ENCODE data around the gene ANKRD60.

The ANKRD60 gene

DNA sequence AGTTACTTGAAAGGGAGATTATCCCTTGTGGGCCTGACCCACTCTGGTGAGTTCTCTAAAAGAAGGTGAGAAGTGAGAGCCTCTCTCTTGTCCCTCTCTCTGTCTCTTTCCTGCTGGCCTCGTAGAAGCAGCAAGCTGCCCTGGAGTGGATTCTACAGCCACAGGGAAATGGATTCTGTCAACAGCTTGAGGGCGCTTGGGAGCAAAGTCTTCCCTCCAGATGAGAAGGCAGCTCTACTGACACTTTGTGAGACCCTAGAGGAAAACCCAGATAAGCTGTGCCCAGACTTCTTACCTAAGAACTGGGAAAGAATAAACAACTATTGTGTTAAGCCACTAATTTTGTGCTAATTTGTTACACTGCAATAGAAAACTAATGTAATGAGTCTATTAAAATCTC is 39.9 kb downstream of the ANKRD60 start:
- no peak for DNase-seq

DNA sequence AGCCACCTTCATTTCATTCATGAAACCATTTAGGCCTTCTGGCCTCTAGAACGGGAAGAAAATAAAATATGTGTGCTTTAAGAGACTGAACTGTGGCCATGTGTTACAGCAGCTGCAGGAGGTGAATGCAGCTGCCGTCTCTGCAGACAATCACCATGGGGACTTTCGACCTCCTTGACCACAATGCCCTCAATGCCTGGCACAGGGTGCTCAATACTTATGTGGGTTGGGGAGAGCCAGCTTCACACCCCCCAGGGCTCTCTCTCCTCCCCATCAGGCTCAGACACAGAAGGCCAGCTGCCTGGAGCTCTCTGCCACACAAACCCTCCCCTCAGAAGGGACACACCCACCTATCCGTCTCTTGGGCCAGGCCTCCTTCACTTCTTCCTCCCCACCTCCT is 43.5 kb downstream of the ANKRD60 start:
- DNase-seq, result no peak

DNA sequence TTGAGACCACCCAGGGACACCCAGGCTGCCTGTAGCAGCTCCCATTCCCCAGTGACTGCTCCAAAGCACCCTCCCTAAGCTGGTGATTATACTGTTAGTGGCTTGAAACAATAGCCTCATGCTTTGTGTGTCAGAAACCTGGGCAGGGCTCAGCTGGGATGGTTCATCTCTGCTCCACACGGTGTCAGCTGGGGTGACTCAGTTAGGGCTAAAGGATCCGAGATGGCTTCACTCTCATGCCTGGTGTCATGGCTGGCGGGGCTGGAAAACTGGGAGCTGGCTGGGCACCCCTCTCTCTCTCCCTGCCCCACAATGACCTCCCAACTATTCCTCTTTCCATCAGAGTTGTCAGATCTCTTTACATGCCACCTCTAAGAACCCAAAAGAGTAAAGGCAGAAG is 44.4 kb downstream of the ANKRD60 start:
- no peak for DNase-seq

DNA sequence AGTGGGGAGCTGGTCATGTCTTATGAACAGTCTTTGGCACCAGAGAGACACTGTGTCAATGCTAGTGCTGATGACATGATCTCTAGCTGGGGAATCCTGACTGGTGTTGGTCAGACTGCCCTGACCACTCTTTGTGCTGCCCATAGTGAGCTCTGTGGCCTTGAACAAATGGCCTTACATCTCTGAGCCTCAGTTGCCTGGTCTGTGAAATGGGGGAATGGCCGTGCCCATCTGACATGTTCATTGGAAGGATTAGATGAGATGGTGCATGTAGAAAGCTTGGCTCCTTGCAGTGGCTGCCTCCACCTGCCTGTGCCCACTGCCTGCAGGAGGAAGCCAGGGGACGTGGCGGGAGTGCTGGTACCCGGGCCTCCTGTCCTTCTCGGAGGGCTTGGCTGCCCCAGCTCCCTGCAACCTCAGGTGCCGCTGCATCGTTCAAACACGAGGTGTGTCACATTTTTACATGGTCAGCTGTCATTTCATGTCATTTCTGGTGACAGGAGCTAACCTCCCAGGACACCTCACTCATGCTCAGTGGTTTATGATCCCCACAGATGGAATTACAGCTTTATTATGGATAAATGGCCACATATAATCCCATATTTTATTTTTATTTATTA is 45.8 kb downstream of the ANKRD60 start:
- no peak for DNase-seq

DNA sequence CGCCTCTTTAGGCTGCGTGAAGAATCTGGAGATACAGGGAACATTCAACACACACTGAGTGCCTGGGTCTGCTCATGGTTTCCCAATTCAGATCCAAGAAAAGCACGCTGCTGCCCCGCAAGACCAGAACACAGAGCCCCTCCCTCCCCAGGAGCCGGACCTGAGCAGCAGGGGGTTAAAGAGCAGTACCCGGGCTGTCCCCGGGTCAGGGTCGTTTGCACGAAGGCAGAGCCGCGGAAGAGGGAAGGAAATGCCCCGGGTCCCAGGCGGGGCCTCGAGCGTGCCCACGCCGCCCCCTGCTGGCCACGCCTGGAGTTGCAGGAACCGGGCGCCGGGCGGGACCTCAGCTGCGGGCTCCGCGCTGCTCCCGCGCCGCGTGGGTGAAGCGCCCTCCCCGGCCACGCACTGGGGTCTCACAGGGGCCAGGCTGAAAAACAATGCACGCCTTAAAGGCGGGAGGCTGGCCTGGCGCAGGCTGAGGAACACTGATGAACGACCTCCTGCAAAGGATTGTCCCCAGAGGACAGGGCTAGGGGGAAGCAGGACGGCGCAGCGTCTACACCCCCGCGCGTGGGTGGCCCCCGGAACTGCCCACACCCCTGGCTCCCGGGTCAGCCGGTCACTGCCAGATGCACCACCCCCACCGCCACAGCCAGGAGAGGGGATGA is 48.9 kb downstream of the ANKRD60 start:
- DNase-seq, result peak; percentile 73

DNA sequence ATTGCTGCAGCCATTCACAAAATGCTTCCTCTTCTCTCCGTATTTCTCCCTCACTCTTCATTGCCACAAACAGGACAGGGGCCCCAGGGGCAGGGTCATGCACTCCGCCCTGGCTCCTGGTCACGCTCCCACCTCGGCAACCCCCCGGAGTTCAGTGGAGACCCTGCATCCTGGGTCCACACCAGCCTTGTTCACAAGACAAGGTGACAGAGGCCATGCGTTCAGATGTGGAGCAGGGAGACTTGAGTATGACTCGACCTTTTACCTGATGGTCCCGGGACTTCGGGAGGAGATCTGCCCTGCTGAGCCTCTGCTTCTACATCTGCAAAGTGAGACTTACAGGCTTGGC is 49.4 kb downstream of the ANKRD60 start:
- no peak for DNase-seq

DNA sequence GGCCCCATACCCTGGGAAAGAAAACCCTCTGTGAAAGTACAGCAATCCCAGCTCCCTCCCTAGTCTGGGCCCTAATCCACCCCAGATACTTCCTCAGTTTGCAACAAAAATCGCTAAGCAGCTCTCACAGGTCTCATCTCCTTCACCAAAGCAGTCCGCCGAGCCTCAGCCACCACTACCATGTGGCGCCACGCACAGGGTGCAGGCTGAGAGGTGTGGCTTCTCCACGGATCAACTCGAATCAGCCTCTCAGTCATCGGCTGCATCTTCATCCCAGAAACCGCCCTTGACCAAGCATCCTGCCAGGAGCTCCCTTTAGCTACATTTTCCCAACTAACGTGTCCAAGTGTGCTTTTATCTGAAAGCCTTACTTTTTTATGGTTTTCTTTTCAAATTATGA is 50.7 kb downstream of the ANKRD60 start:
- no peak for DNase-seq

DNA sequence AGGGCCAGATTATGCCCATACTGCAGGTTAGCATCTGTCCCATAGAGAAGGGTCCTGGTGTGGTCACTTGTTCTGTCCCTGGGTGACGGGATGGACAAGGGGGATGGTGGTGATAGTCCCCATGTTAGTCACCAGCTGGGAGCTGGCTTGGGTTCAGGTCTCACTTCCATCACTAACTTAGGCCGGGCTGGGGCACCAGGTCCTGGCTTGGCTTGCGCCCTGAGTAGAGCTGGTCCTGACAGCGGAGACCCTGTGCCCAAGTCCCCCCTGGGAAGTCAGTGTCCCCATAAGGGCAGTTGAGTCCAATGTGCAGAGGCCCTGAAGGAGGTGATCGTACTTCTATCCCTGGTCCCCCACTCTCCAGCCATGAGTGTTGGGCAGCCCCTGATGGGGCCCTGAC is 52.6 kb downstream of the ANKRD60 start:
- DNase-seq, result no peak

DNA sequence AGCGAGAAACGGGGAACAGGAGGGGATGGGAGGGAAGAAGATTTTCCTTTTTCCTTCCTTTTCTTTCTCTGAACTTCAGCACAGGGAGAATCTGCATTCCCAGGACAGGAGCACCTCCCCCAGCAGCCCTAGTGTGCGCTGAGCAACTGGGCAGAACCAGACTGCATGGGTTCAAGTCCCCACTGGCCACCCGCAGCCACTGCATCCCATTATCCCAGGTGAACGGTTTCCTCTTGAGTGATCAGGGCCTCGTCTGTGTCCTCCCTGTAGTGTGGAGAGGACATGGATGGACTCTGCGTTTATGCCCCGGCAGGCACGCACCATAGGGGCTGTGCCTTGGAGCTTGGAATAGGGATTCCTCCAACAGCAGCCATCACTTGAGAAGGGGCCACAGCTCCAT is 53.0 kb downstream of the ANKRD60 start:
- DNase-seq, result no peak

DNA sequence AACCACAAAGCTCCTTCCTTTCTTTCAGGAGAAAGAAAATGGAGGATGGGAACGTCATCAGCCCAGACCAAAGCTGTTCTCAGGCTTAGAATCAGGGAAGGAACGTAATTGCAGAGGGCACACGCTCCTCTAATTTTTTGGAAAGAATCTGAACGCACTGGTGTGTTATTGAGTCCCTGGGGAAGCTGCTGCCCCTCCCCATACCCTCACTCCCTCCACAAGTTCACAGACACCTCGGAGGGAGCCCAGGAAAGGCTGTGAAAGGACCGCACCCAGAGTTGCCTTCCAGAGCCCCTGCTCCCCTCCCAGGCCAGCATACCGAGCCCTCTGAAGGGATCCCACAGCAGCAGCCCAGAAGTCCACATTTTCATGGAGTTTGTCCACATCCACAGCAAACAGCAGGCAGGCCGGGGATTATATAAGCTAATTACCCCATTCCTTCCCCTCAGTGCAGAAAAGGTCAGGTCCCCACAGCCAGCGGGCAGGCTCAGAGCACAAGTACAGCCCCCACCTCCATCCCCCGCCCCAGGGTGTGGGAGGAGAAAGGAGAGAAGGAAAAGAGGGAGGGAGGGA is 53.7 kb downstream of the ANKRD60 start:
- no peak for DNase-seq

DNA sequence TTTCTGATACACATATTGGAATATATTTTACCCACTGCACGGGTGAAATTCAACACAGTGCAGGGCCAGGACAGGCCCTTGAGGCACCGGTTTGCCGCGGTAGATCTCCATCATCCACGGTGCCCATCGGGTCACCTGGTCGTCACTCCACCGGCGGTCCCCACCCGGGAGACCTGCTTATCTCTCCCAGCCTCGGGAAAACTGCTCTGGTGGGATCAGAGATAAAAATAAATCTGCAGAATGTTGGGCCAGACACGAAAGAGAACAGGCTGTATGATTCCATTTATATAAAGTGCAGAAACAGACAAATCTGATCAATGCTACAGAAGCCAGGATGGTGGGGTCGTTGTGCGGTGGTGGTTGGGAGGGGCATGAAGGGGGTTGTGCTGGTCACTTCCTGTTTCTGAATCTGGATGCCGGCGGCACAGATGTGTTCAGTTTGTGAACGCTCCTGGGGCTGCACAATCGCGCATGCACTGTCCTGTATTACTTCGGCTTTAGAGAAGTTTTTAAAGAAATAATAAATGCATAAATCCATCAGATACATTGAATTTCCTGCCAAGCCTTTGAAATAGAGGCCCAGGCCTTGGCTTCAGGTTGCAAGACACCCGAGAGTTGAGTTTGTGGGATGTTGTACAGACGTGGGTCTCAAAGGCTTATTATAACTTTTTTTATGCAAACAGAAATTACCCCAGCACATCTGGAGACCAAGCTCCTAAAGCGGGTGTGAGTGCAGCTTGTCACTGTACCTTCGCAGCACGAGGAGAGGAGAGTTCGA is 54.3 kb downstream of the ANKRD60 start:
- no peak for DNase-seq

DNA sequence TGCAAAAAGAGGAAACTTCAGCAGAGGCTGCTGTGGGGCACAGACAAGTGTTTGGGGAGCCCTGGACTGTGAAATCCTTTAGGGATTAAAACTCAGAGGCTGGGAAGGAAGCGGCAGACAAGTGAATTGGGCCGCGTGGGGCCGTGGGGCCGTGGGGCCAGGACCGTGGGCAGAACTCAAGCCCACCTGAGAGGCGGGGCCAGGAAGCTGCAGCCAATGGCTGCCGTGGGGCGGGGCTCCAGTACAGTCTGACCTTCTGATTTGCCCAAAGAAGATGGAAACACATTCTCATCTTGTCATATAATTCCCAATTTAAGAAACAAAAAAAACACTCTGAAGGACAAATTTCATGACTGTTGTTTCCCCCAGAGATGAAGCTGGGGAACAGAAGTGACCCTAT is 55.4 kb downstream of the ANKRD60 start:
- no peak for DNase-seq

DNA sequence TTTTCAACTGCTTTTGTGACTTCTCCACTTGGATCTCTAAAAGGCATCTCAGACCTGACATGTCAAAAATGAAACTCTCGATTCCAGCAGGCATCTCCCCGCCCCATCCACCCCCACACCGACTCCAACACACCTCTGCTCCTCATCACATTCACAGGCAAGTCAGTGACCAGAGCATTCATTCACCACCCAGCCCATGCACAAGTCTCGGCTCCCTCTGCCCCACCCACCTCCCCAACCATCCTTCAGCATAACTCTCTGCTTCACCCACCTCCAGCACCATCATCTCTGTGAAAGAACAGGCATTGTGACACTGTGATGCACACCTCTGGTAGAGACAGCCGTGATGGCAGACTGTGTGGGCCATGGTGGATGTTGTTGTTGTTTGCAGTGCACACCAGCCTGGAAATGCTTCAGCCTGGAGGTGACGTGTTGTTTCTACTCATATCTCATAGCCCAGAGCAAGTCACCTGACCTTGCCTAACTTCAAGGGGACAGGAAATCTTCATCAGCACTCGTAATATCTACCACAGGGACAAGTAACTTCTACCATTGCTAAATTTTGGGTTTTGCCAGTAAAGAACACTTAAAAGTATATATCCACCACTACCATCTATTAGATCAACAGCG is 56.5 kb downstream of the ANKRD60 start:
- DNase-seq, result no peak

DNA sequence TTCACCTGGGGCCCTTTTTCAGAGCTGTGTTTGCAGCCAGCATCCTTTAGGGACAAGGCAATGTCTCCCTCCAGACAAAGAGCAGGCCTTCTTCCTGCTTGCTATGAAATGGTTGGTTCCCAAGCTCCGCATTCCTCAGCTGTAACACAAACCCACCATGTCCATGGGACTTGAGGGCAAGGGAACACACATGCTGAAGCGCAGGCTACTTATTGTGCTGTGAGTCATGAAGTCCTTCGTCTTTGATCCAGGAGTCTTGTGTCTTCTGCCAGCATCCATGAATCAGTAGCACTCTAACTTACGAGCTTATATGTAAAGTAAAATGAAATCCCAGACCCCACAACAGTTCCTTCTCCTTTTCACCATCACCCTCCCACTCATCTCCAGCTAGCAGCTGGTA is 59.0 kb downstream of the ANKRD60 start:
- DNase-seq, result no peak

DNA sequence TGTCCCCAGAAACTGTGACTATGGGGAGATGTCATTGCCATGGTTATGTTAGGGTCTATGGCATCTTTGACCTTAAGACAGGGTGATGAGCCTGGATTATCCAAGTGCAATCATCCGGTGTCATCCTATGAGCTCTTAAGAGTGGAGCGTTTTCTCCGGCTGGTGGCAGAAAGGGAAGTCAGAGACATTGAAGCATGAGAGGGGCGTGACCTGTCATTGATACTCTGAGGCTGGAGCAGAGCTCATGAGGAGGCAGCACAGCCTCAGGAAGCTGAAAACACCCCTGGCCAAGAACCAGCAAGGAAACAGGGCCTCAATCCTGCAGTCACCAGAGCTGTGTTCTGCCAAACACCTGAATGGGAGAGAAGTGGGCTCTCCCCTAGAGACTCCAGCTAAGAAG is 59.6 kb downstream of the ANKRD60 start:
- no peak for DNase-seq

DNA sequence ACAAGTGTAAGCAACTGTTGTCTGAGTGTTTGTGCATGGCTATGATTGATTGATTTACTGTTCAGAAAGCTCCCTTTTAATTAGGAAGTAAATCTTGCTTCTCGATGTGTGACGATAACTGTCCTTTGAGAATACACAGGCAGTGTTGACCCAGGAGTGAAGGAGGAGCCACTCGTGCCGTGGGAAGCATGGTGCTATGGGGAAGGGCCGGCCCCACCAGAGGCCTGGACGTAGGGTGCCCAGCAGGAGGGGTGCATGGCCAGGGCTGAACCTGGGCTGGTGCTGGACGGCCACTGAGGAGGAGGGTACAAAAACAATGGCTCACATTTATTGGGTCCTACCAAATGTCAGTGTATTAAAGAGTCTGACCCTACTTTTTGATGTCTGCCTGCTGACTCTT is 60.7 kb downstream of the ANKRD60 start:
- DNase-seq, result no peak
